ENCODE results near the gene KCNK7. TPM values are rescaled to one million over a fixed set of nuclear protein-coding genes. Genes with fewer than 3 reads are reported as not detected.

Gene KCNK7
- total RNA-seq, 4 donors from 2014 or later: 1.2 TPM; not detected in 3

DNA sequence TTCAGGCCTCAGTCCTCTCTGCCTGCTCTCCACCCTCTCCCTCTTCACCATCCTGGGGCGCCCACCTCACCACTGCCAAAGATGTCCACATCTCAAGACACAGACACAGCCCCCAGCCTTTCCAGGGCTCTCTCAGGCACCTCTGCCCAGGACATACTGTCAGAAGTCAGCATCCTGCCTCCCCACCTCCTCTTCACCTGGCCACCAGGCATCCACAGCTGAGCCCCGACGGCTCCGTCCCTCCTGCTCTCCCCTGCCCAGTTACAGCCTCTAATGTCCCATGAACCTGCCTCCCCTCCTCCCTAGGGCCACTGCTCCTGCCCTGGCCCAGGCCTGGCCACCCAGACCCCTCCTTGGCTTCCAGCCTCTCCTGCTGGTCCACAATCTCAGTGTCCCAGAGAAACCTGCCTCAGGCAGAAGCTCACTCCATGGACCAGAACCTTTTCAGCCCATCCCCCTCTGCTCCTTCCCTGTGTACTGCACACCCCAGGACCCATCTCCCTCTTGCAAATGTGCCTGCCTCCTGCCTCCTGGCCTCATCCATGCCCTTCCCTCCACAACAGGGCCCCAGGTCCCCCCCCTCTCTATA is 40.7 kb downstream of the KCNK7 start:
- intact Hi-C loops (cut with DNase I): no loop called here
- no peaks in the 10 kb centered on the region for H3K27me3 ChIP-seq
- no peak overlapping the region for H3K4me3 ChIP-seq (replicated peaks in 1 of 3)
- no peaks in the 10 kb centered on the region for H3K9me3 ChIP-seq
- peaks cover 38 to 66% of the 10 kb centered on the region in 2 donors for H3K4me1 ChIP-seq
- 70 to 93% methylated on average over 4 of the region's 4 CpGs for WGBS, 2 donors
- DNase-seq: no peak
- H3K27ac ChIP-seq: peak overlapping the region in 2 of 3 donors; percentile 94 to 97
- no peaks in the 10 kb centered on the region for H3K36me3 ChIP-seq
- TF ChIP-seq POLR2A (IDR thresholded peaks at IDR 0.05): no peak
- TF ChIP-seq, protein P1, sequence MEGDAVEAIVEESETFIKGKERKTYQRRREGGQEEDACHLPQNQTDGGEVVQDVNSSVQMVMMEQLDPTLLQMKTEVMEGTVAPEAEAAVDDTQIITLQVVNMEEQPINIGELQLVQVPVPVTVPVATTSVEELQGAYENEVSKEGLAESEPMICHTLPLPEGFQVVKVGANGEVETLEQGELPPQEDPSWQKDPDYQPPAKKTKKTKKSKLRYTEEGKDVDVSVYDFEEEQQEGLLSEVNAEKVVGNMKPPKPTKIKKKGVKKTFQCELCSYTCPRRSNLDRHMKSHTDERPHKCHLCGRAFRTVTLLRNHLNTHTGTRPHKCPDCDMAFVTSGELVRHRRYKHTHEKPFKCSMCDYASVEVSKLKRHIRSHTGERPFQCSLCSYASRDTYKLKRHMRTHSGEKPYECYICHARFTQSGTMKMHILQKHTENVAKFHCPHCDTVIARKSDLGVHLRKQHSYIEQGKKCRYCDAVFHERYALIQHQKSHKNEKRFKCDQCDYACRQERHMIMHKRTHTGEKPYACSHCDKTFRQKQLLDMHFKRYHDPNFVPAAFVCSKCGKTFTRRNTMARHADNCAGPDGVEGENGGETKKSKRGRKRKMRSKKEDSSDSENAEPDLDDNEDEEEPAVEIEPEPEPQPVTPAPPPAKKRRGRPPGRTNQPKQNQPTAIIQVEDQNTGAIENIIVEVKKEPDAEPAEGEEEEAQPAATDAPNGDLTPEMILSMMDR (IDR thresholded peaks at IDR 0.05): no peak

DNA sequence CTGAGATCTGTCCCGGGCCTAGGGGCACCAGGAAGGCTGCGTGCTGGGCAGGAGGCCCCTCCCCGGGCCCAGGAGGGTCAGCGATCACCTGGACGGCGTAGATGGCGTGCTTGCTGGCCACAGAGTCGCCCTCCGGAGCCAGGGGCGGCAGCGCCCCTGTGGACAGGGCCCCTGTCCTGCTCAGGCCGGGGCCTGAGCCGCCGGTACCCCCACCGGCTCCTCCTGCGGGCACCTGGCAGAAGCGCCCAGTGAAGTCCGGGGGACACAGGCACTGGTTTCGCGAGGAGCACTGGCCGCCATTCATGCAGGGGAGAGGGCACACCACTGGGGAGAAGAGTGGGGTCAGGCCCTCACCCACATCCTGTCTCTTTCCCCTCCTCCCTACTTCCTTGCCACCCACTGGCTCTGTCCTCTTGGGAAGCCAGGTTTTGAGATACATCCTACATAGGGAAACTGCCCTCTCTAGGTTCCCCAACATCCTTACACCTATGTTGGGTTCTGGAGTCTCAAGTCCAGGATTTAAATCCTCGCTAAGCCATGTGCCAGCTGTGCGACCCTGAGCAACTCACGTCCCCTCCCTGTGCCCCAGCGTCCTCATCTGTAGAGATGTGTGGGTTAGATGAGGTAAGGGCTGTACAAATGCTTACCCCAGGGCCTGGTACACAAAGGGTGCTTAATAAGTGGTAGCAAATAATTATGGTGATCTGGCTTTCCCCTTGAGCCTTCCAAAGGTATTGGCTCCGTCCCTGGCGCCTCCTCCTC is 41.4 kb downstream of the KCNK7 start:
- intact Hi-C loops (cut with DNase I): no loop called here

DNA sequence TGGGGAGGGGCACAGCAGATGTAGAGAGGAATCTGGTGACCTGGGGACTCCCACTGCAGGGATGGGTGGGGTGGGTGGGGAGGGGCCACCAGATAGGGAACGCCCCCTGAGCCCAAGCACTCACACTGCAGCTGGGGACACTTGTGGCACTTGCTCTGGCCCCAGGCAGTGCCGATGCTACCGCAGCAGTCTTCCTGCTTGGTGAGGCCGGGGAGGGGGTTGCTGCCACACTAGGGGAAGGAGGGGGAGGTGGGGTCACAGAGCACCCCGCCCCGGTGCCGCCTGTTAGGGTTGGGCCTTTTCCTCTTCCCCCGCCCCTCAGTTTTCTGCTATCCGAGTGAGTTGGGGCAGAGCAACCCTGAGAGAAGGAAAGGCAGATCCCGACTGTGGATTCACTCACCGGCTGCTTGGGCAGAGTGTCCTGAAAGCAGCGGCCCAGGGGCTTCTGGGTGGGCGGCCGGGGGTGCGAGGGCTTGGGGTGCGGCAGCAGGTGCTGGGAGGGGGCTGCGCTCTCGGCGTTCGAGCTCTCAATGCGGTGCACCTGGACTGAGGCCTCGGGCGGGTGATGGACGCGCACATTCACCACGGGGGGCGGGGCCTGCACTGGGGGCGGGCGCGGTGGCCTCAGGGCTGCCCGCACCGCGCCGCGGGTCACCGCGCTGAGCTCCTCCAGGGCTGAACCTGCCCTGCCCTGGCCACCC is 42.1 kb downstream of the KCNK7 start:
- Histone ChIP-seq H3K27me3 (no peaks in the 10 kb centered on the region), H3K27ac (no peak overlapping the region), H3K4me3 (replicated peaks in 1 of 3) (no peak overlapping the region), H3K9me3 (no peaks in the 10 kb centered on the region), H3K36me3 (no peaks in the 10 kb centered on the region), H3K4me1 (peaks cover 24 to 60% of the 10 kb centered on the region in 2 donors)
- no peak for TF ChIP-seq POLR2A (IDR thresholded peaks at IDR 0.05)
- TF ChIP-seq, protein P1 (IDR thresholded peaks at IDR 0.05): no peak
- DNase-seq: no peak
- intact Hi-C loops (cut with DNase I): no loop called here
- WGBS, 2 donors: 69 to 75% methylated on average over 14 to 36 of the region's 37 CpGs

More for the DNA sequence above, 41.4 kb downstream of the KCNK7 start:
- Histone ChIP-seq H3K9me3 (no peaks in the 10 kb centered on the region), H3K27me3 (no peaks in the 10 kb centered on the region), H3K4me3 (replicated peaks in 1 of 3) (no peak overlapping the region), H3K4me1 (peaks cover 31 to 60% of the 10 kb centered on the region in 2 donors), H3K36me3 (no peaks in the 10 kb centered on the region), H3K27ac (no peak overlapping the region)
- no peak for TF ChIP-seq POLR2A (IDR thresholded peaks at IDR 0.05)
- TF ChIP-seq, protein P1 (IDR thresholded peaks at IDR 0.05): no peak
- DNase-seq: no peak
- WGBS, 2 donors: 85 to 97% methylated on average over 10 to 18 of the region's 27 CpGs

DNA sequence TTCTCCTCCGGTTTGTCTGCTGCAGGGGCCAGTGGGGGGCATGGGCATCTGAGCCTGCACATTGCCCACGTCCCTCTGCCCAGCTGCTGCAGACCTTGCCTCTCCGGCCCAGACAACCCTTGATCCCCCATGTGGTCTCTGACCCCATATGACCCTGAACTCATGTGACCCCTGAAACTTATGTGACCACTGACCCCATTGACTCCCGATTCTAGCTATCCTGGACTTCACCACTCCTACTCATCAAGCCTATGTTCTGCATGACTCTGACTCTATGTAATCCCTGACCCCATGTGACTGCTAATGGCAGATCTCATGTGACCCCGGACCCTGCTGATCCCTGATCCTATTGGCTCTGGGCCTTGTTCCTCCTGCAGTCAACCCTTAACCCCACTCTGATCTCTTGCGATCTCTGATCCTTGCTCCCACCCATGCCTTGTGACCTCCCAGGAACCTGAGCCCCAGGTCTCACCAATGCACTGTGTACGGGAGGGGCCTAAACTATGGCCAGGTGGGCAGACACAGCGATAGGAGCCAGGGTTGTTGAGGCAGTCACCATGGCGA is 43.1 kb downstream of the KCNK7 start:
- no peaks in the 10 kb centered on the region for H3K27me3 ChIP-seq
- no peak for TF ChIP-seq POLR2A (IDR thresholded peaks at IDR 0.05)
- TF ChIP-seq, protein P1 (IDR thresholded peaks at IDR 0.05): no peak
- intact Hi-C loops (cut with DNase I): no loop called here
- H3K27ac ChIP-seq: no peak overlapping the region
- WGBS, 2 donors: 84 to 88% methylated on average over 6 to 9 of the region's 9 CpGs
- no peak overlapping the region for H3K4me3 ChIP-seq (replicated peaks in 1 of 3)
- no peaks in the 10 kb centered on the region for H3K9me3 ChIP-seq
- peaks cover 22 to 63% of the 10 kb centered on the region in 2 donors for H3K4me1 ChIP-seq
- H3K36me3 ChIP-seq: no peaks in the 10 kb centered on the region
- DNase-seq: no peak

All from thyroid gland (tissue), 4 donors.